GM23338 (cell line): ENCODE results near the gene AQP11.

ENCODE experiments used
- CREB1 ChIP-seq: fragments of 250-450 bp; sonication (Bioruptor Pico); IDR thresholded peaks from 2 replicates; pipeline ENCODE4 v1.5.0; 2020; ENCODE audit warnings: low read depth, mild to moderate bottlenecking, moderate library complexity
- ETS1 ChIP-seq: IDR thresholded peaks from 2 replicates; pipeline ENCODE4 v1.6.1; 2016; ENCODE audit warnings: antibody characterized with exemption
- EZH2 ChIP-seq: fragments of 200-600 bp; sonication (generic); IDR thresholded peaks from one replicate; pipeline ENCODE4 v1.8.0; 2017; ENCODE audit warnings: antibody characterized with exemption, mild to moderate bottlenecking, low read depth; ENCODE audit not compliant: unreplicated experiment
- EZH2phosphoT487 ChIP-seq: fragments of 200-600 bp; sonication (generic); IDR thresholded peaks from one replicate; pipeline ENCODE4 v1.8.1; 2018; ENCODE audit warnings: antibody characterized with exemption; ENCODE audit not compliant: unreplicated experiment
- JUNB ChIP-seq: IDR thresholded peaks from one replicate; pipeline ENCODE4 v1.6.1; 2016; ENCODE audit warnings: antibody characterized with exemption; ENCODE audit not compliant: unreplicated experiment
- NANOG ChIP-seq: IDR thresholded peaks from 2 replicates; pipeline ENCODE4 v1.6.1; 2016; ENCODE audit warnings: antibody characterized with exemption, borderline replicate concordance
- POLR2AphosphoS5 ChIP-seq: IDR thresholded peaks from 2 replicates; pipeline ENCODE4 v1.6.1; 2016; ENCODE audit warnings: antibody characterized with exemption, low read depth
- STAT1 ChIP-seq: IDR thresholded peaks from one replicate; pipeline ENCODE4 v1.6.1; 2016; ENCODE audit warnings: antibody characterized with exemption; ENCODE audit not compliant: unreplicated experiment
- ZNF114 ChIP-seq: fragments of 250-450 bp; sonication (Bioruptor Pico); IDR thresholded peaks from 2 replicates; pipeline ENCODE4 v1.5.0; 2020; ENCODE audit warnings: mild to moderate bottlenecking, moderate library complexity
- ZNF331 ChIP-seq: fragments of 250-450 bp; sonication (Bioruptor Pico); IDR thresholded peaks from 2 replicates; pipeline ENCODE4 v1.5.0; 2020; ENCODE audit warnings: low read depth, mild to moderate bottlenecking, moderate library complexity
- TF ChIP-seq, protein P1 (sequence below), 2 experiments: fragments of 200-600 bp in 1 of 2; sonication (generic) in 1 of 2; conservative IDR thresholded peaks; 2 replicates each; pipeline versions ENCODE4 v1.5.1 to v1.6.1; 2016 to 2017; ENCODE audit warnings: antibody characterized with exemption in 2 of 2, low read depth in 2 of 2, mild to moderate bottlenecking in 2 of 2, moderate library complexity in 1 of 2
- TF ChIP-seq, protein P2 (sequence below): IDR thresholded peaks from one replicate; pipeline ENCODE4 v1.6.1; 2018; ENCODE audit warnings: antibody characterized with exemption; ENCODE audit not compliant: unreplicated experiment

- TF ChIP-seq, protein P1, sequence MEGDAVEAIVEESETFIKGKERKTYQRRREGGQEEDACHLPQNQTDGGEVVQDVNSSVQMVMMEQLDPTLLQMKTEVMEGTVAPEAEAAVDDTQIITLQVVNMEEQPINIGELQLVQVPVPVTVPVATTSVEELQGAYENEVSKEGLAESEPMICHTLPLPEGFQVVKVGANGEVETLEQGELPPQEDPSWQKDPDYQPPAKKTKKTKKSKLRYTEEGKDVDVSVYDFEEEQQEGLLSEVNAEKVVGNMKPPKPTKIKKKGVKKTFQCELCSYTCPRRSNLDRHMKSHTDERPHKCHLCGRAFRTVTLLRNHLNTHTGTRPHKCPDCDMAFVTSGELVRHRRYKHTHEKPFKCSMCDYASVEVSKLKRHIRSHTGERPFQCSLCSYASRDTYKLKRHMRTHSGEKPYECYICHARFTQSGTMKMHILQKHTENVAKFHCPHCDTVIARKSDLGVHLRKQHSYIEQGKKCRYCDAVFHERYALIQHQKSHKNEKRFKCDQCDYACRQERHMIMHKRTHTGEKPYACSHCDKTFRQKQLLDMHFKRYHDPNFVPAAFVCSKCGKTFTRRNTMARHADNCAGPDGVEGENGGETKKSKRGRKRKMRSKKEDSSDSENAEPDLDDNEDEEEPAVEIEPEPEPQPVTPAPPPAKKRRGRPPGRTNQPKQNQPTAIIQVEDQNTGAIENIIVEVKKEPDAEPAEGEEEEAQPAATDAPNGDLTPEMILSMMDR (conservative IDR thresholded peaks at IDR 0.05; ENCODE audit: low read depth in 2 of 2) = no peak
- TF ChIP-seq POLR2AphosphoS5 (no peak), EZH2phosphoT487 (no peak), JUNB (no peak), EZH2 (no peak), CREB1 (CRISPR knock-in tag) (no peak), ZNF114 (no peak), STAT1 (no peak), ETS1 (no peak), NANOG (no peak), ZNF331 (CRISPR knock-in tag) (no peak)
- TF ChIP-seq, protein P2, sequence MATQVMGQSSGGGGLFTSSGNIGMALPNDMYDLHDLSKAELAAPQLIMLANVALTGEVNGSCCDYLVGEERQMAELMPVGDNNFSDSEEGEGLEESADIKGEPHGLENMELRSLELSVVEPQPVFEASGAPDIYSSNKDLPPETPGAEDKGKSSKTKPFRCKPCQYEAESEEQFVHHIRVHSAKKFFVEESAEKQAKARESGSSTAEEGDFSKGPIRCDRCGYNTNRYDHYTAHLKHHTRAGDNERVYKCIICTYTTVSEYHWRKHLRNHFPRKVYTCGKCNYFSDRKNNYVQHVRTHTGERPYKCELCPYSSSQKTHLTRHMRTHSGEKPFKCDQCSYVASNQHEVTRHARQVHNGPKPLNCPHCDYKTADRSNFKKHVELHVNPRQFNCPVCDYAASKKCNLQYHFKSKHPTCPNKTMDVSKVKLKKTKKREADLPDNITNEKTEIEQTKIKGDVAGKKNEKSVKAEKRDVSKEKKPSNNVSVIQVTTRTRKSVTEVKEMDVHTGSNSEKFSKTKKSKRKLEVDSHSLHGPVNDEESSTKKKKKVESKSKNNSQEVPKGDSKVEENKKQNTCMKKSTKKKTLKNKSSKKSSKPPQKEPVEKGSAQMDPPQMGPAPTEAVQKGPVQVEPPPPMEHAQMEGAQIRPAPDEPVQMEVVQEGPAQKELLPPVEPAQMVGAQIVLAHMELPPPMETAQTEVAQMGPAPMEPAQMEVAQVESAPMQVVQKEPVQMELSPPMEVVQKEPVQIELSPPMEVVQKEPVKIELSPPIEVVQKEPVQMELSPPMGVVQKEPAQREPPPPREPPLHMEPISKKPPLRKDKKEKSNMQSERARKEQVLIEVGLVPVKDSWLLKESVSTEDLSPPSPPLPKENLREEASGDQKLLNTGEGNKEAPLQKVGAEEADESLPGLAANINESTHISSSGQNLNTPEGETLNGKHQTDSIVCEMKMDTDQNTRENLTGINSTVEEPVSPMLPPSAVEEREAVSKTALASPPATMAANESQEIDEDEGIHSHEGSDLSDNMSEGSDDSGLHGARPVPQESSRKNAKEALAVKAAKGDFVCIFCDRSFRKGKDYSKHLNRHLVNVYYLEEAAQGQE = no peak
Observed at GRCh38 chr11:77644887-77645286, 55.1 kb downstream of the AQP11 start.
